CD4-positive, alpha-beta T cell treated with Interleukin-17A for 1 hour (primary cell): ENCODE data around the gene CAPN11.
A peak's percentile ranks its signal among the peaks of the same experiment; 100 is the strongest.

ENCODE experiments used
- DNase-seq: peaks from one replicate; pipeline ENCODE4 v3.0.0-alpha.2; 2020

Gene CAPN11

DNA sequence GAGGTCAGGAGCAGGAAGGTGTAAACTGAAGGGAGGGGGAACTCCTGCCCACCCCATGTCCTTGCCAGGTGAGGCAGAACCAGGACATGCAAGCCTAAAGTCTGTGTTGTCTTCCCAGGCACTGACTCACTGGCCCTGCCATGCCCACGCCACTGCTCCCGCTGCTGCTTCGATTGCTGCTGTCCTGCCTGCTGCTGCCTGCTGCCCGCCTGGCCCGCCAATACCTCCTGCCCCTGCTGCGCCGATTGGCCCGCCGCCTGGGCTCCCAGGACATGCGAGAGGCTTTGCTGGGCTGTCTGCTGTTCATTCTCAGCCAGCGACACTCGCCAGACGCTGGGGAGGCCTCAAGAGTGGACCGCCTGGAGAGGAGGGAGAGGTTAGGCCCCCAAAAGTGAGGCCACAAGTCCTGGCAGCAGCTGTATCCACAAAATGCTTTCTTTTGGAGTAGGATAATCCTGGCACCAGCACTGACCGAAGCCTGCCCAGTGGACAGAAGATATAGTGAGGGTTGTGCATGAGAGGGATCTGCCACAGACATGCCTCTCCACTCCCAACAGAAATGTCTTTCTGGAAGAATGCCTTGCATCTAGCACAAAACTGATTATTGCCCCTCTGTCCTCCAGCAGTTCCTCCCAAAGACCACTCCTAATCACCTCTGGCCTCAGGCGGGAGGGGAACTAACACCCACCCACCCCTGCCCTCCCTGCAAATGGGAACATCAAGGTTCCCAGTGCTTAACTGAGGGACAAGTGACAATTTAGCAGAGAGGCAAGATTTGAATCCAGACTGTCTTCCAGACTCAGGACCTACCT, 58.9 kb downstream of the CAPN11 start:
- DNase-seq, result no peak

- DNase-seq, result peak; percentile 21
Measured at GRCh38 chr6:44219053-44219814, 60.6 kb downstream of the CAPN11 start.

DNA sequence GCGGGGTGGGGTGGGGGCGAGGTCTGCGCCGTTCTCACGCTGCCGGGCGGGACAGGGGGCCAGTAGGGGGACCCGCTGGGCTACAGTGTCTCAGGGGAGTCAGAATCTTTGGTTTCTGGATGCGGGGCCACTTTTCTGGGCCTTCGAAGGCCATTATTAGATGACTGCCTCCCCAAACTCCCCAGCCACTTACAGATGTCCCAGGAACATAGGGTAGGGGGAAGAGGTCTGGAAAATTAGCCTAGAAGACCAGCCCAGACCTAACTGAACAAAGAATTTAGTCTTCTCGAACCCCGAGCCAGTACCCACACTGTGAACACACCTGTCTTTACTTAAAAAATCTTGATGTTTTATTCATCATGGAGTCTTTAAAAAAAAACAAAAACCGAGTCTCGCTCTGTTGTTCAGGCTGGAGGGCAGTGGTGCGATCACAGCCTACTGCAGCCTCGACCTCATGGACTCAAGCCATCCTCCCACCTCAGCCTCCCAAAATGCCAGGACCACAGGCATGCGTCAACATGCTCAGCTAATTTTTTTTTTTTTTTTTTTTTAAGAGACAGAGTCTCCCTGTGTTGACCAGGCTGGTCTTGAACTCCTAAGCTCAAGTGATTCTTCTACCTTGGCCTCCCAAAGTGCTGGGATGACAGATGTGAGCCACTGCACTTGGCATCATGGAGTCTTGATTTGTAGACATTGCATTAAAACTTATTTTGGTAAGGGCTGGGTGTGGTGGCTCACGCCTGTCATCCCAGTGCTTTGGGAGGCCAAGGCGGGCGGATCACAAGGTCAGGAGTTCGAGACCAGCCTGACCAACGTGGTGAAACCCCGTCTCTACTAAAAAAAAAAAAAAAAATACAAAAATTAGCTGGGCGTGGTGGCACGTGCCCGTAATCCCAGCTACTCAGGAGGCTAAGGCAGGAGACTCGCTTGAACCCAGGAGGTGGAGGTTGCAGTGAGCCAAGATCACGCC, 61.5 kb downstream of the CAPN11 start:
- DNase-seq, result no peak

GRCh38 chr6:44220913-44221290, 62.3 kb downstream of the CAPN11 start:
- DNase-seq, result no peak

- peak; percentile 81 for DNase-seq
Measured at GRCh38 chr6:44221291-44221960, 62.8 kb downstream of the CAPN11 start.

DNA sequence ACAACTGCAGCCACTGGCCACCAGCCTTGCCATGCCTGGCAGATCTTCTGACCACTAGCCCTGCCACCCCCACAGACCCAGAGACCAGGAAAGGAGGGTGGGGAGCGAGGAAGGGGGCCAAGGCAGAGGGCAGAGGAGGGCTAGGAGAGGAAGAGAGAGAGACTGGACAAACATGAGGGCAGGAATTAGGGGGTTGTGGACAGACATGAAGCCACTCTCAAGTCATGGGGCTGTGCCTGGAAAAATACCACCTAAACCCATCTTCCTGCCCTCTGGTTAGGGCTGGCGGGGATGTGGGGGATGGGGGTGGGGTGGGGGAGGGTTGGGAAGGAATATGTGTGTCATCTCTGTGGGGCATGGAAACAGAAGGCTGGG, 63.3 kb downstream of the CAPN11 start:
- DNase-seq, result no peak

DNA sequence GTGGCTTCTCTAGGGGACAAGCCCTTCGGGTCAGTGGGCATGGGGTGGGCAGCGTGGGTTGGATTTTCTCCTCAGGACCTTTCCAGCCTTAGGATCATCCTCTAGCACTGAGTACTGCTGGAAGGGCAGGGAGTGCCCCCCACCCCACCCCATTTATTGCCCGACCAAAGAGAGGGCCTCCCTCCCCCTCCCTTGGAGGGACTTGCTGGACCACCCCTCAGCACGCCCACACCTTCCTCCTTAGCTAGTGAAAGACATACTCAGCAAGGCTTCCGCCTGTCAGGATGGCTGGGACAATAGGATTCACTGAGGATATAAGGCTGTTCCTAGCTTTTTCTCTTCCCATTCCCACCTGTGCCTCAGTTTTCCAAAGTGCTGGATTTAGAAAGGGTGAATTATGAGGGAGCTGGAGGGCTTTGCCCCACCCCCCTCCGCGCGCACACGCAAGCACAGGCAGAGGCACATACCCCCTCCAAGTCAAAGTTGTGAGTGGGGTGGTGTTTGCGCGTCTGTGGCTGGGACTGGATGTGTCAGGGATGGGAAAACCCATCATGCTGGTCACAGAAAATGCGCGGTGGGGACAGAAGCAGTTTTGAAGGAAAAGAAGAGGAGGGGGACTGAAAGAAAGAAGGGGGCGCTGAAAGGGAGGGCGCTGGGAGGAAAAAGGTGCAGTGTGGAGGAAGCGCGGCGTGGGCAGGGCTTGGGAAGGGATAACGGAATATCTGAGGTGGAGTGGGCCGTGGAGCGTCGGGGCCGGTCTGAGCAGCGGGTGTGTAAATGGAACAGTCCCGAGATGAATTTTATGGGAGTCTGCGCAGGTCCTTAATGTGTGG, 64.1 kb downstream of the CAPN11 start:
- DNase-seq, result no peak

GRCh38 chr6:44223319-44224028, 64.9 kb downstream of the CAPN11 start, which contains the start of gene SLC29A1:
TSS of gene SLC29A1 (plus strand) at chr6:44223595. CDS start at chr6:44227314, 3,719 bp downstream.
- DNase-seq, result peak; percentile 87

DNA sequence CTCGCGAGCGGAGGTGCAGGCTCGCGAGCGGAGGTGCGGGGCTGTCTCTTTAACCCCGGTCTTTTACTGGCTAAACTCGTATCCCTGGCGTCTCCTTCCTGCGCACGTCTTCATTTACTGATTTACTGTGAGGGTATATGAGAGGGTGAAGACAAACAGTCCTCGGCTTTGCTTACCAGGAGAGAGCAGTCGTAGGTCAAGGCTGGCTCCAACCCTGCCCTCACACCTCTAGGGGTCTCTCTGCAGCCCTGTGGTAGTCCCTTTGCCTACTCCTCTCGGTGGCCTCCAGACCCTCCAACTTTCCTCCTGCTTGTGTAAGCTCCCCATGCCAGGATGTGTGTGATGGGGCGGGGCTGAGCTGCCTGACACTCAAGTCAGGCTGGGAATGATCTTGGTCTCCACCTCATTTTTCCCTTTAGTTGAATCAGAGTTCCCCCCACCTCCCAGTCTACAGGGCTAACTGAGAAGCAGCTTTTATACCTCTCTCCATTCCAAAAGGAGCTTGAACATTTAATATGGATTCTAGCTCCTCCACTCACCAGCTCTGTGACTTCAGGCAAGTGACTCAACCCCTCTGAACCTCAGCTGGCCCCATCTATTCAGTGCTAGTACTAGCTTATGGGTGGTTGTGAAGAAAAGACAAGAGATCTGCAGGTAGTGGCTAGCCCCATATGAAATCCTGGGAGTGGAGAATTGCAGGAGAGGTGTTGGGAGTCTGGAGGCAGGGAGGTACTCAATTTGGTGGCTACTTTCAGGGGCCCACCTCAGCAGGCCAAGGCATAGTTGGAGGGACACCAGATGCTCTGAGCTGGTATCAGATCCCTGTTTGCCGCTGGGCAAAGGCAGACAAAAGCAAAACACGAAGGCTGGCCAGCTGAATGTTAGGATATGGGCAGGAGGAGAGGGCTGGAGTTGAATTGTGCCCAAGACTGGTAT, 65.7 kb downstream of the CAPN11 start:
- no peak for DNase-seq

- no peak for DNase-seq
Measured at GRCh38 chr6:44224965-44225305, 66.3 kb downstream of the CAPN11 start.

DNA sequence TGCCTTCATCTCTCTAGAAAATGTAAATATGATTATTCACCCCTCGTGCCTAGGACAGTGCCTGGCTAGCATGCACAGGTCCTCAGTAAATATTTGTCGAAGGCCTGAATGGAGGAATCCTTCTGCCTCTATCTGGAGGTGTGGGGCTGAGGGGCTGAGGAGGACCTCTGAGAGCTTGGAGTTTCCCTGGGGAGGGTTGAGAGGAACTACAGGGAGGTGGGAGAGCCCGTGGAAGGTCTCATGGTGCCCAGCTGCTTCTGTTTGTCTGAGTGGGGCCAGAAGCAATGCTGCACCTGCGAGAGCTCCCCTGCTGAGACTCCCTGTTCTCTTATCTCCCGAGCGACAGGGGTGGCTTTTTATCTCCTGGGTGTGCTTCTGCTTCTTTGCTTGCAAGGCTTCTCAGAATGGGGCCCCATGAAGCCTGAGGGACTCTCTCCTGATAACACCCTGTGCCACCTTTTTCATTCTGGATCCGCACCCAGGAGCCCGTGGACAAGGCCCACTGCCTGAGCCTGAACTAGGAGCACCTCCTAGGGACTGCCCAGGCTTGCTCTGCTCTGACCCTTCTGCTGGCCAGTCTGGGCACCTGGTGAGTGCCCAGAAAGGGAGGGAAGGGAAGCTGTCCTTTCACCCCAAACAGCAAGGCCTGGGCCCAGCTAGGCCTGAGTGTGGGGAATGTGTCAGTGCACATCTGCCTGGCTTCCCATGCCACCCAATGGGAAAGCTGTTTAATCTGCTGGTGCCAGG, 67.1 kb downstream of the CAPN11 start:
- DNase-seq, result no peak

GRCh38 chr6:44226368-44227147, 67.9 kb downstream of the CAPN11 start:
- no peak for DNase-seq

DNA sequence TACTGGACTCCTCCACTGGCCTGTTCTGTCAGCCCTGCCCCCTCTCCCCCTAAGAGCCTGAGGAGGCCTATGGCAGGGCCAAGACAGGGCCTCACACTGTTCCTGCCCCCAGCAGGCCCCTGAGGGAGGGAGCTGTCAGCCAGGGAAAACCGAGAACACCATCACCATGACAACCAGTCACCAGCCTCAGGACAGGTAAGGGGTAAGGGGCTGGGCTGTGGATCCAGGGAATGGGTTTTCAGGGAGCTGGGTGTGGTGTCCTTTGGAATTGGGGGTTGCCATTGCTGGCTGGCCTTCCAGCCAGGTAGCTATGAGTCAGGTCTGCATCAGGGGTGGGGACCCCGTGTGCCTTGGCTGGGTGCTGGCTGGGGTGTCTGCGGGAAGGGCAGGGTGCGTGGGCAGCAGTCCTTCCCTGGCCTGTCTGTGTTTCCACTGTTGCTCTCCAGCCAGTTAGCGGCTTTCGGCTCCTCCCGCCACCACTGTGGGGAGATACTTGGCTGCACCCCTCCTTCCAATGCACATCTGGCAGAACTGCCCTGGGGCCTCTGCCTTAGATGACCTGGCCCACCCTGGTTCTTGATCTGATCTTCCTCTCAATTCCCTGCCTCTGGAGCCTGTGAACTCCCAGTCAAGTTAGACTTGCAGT, 68.7 kb downstream of the CAPN11 start:
- no peak for DNase-seq

GRCh38 chr6:44228031-44228430, 69.4 kb downstream of the CAPN11 start:
- no peak for DNase-seq

DNA sequence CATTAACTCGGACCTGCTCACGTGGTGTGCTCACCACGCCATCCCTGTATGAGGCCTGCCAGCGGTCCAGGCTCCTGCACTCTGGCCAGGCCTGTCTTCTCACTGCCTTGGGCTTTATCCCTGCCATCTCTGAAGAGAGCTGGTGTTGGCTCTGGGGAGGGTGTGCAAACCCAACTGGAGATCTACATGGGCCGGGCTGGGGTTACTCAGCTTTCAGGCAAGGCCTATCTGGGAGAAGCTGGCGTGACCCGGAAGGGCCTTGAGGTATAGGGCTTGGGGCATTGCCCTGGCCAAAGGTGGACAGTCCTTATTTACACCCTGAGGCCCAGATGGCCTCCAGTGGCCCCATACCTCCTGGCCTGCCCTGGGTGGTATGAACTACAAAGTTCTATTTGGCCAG, 69.8 kb downstream of the CAPN11 start:
- no peak for DNase-seq

DNA sequence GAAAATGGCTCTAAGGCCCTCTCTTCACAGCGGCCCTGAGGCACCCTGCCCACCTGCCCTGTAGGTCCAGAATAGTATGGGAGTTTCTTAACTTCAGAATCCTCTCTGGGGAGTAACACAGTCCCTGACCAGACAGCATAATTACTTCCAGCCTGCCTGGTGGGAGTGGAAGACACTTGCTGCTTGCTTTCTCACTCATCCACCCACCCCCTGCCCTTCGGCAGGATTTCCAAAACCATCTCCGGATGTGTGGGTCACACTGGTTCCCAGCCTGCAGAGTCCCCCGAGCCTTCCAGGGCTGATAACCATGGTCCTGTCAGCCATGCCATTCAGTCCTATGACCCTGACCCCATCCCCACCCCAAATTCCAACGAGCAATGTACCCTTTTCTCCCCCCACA, 70.2 kb downstream of the CAPN11 start:
- no peak for DNase-seq

DNA sequence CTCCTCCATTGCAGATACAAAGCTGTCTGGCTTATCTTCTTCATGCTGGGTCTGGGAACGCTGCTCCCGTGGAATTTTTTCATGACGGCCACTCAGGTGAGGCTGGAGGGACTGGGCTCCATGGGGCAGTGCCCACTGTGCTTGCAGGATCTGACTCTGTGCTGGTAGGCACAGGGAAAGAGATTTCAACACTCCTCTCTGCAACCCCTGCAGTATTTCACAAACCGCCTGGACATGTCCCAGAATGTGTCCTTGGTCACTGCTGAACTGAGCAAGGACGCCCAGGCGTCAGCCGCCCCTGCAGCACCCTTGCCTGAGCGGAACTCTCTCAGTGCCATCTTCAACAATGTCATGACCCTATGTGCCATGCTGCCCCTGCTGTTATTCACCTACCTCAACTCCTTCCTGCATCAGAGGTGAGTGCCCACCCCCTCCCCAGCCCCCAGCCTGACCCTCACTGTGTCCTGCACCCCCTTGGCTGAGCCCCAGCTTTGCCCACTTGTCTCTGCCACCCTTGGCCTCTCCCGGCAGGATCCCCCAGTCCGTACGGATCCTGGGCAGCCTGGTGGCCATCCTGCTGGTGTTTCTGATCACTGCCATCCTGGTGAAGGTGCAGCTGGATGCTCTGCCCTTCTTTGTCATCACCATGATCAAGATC, 70.9 kb downstream of the CAPN11 start:
- no peak for DNase-seq
